GM19043 (cell line): Measurements from ENCODE around the gene TP53BP2.
"Not testable (repeated sequence)": the region's sequence is repeated elsewhere in the genome, so short reads cannot be mapped to it uniquely, and the experiment has no call there.

Source experiments
- ATAC-seq: cut with Tn5 transposase; IDR thresholded peaks from one replicate; pipeline ENCODE4 v1.9.1; 2021; ENCODE audit warnings: low read depth; ENCODE audit not compliant: unreplicated experiment

The TP53BP2 gene

GRCh38 chr1:223748405-223748772 lies 97.4 kb downstream of the TP53BP2 start:
- no peak for ATAC-seq

DNA sequence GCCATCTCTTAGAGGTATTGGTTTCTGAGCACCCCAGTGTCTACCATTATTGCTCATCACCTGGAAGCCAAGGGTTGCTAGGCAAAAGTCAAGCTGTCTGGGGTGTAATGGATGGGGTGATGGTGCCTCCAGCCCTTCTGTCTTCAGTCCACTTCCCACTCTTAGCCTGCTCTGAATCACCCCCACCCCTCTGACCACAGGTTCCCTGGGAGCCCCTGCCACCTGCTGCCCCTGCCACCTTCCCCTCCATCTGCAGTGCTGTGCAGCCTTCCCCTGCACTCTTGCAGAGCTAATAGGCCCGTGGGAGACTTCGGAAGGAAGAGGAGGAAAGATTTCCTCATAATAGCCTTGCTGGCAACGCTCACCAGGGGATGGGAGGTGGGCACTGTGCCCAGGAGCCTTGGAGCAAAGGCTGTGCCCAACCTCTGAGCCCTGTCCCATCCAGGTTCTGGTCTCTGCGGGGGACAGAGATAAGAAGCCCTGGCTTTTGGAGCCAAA lies 97.9 kb downstream of the TP53BP2 start:
- ATAC-seq = no peak

DNA sequence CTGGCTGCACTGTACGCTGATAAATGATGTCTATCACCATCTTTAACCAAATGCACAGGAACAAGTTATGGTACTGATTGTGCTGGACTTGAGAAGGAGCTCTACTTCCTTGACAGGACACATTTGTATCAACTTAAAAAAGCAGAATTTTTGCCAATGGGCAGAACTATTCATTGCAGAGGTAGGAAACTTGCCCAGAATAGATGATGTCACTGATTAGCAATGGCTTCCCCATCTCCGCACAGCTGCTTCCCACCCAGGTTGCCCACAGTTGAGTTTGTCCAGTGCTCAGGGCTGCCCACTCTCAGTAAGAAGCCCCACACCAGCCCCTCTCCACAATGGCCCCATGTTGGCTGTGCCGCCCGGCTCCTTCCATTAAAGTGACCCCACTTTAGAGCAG lies 100.0 kb downstream of the TP53BP2 start:
- ATAC-seq = no peak

DNA sequence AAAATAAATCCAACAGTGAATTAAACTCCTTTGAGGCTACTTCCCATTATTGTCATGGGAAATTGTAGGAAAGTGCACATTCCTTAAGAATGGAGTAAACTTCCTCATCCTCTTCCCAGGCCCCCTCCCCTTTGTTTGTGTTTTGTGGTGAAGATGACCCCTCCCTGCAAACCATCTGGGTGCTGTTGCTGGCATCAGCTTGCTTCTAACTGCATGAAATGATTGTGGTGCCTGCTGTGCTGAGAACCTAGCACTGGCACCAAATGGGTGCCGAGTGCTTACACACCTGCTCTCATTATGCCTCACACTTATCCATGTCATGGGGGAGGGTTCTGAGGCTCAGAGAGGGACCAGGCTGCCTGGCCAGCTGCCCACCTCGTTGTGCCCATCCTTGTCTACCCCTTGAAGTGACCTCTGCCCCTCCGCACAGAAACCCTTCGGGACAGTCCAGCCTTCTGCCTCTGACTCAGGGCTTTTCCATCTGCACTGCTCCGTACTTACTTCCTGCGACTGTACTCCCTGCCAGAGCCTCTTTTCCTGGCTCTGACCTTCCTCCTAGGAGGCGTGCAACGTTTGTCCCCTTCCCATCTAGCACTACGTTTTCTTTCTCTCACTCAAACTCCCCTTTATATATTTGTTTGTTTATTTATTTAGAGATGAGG lies 102.8 kb downstream of the TP53BP2 start:
- ATAC-seq = no peak

GRCh38 chr1:223741861-223742260 lies 103.9 kb downstream of the TP53BP2 start:
- ATAC-seq = no peak

DNA sequence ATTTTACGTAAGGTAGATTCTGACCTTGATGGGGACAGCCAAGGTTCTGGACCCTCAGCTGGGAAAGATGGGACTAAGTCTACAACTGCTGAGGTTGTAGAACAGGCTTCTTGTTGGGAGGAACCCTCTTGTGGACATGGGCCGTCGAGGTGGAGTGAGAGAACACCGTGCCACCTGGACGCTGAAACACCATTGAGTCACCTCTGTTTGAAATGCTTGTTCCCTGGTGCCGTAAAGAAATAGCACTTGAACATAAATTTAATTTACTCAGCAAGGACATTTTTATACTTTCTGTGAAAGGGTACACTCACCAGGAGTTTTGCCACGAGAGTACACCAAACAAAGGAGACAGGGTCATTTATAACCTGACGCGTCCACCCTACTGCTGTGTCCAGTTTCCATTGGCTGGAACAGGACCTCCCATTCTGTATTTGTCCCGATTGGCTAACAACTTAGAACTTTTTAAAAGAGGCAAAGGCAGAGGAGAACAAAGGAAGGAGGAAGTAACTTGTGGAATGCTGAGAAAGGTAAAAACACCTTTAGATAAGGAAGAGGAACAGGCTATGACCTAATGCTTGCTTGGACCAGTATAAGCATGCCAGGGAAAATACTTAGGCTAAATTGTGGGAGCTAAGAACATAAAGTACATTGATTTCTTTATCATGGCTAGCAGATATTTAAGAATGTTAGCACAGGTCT lies 105.6 kb downstream of the TP53BP2 start:
- ATAC-seq = not testable (repeated sequence)

DNA sequence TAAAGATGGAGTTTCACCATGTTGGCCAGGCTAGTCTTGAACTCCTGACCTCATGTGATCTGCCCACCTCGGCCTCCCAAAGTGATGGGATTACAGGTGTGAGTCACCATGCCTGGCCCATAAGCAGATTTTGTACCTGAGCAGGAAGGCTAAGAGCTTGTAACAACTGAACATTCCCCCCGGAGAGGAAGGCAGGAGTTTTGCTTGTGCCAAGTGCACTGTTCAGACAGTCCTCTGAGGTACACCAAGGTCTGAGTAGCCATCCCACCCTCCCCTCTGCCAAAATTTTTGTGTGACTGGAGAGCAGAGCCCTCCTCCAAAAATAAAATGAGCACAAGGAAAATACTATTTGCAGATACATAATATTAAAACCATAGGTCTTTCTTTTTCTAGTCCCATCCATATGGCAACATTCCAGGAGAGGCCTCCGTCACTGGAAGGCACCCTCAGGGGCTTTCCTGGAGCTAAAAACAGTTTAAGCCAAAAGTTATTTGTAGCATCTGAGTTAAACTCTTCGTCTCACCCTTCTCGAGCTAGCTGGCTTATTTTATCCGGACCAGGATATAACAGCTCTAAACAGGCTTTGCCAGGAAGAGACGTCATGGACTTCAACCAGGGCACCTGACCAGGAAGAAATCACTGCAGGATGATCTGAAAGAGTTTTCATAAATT lies 106.2 kb downstream of the TP53BP2 start:
- no peak for ATAC-seq

GRCh38 chr1:223738465-223739365 lies 107.0 kb downstream of the TP53BP2 start:
- ATAC-seq = no peak

GRCh38 chr1:223737342-223737741 lies 108.4 kb downstream of the TP53BP2 start:
- no peak for ATAC-seq

GRCh38 chr1:223736638-223737037 lies 109.1 kb downstream of the TP53BP2 start:
- ATAC-seq = not testable (repeated sequence)

DNA sequence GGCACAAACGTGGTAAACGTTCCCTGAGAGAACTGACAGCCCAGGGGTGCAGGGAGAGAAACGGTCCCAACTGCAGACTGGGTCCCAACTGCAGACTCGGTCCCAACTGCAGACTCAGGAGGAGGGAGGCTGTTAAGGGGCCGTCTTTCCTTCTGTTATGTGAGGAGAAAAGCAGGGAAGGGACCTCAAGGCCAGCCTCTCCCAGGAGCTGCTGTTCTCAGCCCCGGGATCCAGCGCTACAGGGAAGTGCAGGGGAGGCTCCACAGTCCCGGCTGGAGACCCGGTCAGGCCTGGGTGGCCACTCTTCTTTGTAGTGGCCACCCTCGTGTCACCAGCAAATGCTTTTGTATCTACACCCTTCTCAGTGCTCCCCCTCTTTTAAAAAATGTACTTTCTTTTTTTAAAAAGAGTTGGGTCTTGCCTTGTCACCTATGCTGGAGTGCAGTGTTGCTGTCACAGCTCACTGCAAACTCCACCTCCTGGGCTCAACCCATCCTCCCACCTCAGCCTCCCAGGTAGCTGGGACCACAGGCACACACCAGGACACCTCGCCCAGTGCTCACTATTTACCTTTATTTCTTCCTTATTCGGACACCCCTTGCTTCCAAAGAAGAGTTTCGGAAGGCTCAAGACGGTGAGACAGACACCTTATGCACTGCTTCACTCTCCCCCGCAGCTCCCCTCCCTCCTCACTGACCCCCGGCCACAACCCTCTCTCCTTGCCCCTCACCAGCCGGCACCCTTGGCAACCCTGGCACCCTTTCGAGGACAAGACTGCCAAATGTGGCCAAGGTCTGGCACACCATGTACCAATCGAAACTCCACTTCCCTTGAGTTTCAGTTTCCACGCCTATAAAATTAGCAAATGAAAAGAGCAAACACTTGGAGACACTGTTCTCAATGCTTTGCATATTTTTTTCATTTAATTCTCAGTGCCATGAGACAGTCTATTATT lies 111.6 kb downstream of the TP53BP2 start:
- ATAC-seq = no peak

DNA sequence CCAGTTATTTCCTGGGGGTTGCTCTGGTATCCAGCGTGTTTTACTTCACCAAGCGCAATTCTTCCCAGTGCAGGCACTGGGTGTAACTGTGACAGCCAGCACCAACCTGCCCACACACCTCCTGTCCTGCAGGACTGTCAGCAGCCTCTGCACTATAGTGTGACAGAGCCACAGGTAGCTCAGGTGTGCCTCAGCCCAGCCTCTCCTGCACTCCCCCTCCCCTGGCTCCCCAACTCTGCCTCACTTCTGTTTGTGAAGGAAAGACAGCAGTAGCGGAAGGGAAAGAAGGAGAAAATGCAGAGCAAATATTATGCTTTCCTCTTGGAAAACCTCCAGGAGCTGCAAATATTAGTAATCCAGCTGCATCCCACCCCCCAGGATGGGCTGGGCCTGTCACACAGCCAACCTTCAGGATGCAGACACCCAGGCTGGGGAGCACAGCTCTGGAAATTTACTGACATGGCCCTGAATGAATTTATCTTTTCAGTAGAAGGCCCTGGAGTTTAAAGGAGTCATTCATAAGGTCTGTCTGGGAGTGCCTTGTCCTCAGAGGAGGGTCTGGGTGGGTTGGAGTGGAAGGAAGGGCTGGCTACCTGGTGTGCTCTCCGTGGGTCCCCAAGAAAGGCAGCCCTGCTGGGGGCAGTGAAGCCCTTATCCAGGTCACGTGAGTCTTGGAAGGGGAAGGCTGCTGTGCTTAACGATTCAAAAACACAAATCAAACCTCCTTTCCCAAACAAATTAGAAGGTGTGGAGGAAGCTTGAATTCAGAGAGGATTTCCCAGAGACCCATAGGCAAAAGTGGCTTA lies 112.6 kb downstream of the TP53BP2 start:
- no peak for ATAC-seq

DNA sequence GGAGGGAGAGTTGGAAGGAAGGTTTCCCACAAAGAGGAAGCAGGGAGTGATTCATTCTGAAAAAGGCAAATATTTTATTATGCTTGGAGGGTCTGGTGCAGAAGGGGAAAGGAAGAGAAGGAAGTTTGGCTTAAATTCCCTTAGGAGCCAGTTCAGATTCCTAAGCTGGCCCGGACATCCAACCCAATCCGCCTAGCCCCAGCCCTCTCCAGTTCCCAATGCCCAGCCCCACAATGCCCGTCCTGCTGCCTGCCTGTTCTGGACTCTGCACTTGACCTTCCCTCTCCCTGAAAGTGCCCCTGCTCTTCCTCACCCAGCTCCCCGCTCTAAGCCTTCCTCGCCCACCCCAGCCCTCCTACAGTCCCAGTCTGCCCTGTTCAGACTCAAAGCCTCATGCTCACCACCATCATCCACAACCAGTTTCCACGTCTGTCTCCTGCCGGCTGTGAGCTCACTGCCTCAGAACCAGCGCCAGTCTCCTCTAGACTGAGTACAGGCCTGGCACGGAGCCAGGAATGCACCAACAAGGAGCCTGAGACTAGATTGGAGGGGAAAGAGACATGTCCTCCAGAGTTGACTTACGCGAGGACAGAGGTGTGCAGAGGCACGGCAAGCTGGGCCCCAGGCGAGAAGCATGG lies 114.5 kb downstream of the TP53BP2 start:
- ATAC-seq = no peak

DNA sequence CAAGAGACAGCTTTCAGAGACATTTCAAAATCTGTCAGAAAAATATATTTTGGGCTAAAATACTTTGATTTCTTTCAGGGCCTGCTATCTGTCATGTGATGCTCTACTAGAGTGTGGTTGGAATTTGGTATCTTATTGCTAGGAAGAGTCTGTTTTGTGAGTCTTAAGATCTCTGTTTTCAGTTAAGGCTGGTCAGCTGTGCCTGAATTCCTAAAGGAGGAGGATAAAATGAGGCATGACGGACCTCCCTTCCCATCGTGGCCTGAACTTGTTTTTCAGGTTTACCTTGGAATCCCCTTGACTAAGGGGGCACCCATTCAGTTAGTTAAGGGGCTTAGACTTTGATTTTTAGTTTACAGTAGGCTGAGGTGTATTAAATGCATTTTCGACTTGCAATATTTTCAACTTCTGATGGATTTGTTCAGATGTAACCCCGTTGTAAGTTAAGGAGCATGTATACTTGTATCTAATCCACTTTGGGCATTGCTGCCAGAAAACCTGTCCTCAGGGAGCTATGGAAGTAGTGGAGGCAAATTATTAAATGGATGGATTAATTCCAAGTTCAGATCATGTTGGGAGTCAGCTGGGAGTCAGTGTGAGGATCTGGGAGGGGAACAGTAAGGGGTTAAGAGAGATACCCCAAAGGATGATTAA lies 115.1 kb downstream of the TP53BP2 start:
- ATAC-seq = no peak

DNA sequence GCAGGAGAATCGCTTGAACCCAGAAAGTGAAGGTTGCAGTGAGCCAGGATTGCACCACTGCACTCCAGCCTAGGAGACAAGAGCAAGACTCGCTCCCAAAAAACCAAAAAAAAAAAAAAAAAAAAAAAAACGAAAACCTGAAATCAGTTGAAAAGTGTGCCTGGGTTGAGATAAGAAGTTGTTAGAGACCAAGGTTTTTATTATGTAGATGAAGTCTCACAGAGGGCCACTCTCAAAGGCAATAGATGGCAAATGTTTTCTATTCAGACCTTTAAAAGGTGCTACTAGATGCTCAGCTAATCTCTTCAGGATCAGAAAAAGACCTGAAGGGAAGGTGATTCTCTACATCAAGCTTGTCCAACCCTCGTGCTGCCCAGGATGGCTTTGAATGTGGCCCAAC lies 115.8 kb downstream of the TP53BP2 start:
- ATAC-seq = no peak
